Progenitor cell of endocrine pancreas (in vitro differentiated cells): ENCODE results near the gene IL17REL. TPM values are rescaled to one million over a fixed set of nuclear protein-coding genes. Genes with fewer than 3 reads are reported as not detected.

Experiments used
- DNase-seq: peaks from one replicate; pipeline ENCODE4 v3.0.0; 2021; ENCODE audit warnings: low spot score; ENCODE audit not compliant: unreplicated experiment
- H3K27ac Mint-ChIP-seq: 2 replicates; pipeline ENCODE4 v1.8.0; 2021; ENCODE audit warnings: mild to moderate bottlenecking, moderate library complexity, mixed read lengths
- H3K27me3 Mint-ChIP-seq: 2 replicates; pipeline ENCODE4 v1.8.0; 2021; ENCODE audit warnings: mixed read lengths
- H3K36me3 Mint-ChIP-seq: 2 replicates; pipeline ENCODE4 v1.8.0; 2022; ENCODE audit warnings: mixed read lengths; ENCODE audit not compliant: insufficient read depth
- H3K4me1 Mint-ChIP-seq: 2 replicates; pipeline ENCODE4 v1.8.0; 2021; ENCODE audit warnings: low read depth, mixed read lengths
- H3K4me3 Mint-ChIP-seq: 2 replicates; pipeline ENCODE4 v1.8.0; 2021; ENCODE audit warnings: low read depth, mild to moderate bottlenecking, moderate library complexity, mixed read lengths
- H3K9me3 Mint-ChIP-seq: 2 replicates; pipeline ENCODE4 v1.8.0; 2021; ENCODE audit warnings: low read depth, mixed read lengths
- CTCF ChIP-seq: fragments of 200-600 bp; sonication (generic); IDR thresholded peaks from one replicate; pipeline ENCODE4 v1.5.0; 2021; ENCODE audit warnings: antibody characterized with exemption, mild to moderate bottlenecking; ENCODE audit not compliant: unreplicated experiment
- total RNA-seq: library from RNA; stranded (reverse); gene quantifications from 2 replicates; pipeline ENCODE4 v1.2.1, GENCODE V29; 2021

The IL17REL gene
- total RNA-seq, 1 donor from 2014 or later: 0.10 TPM

DNA sequence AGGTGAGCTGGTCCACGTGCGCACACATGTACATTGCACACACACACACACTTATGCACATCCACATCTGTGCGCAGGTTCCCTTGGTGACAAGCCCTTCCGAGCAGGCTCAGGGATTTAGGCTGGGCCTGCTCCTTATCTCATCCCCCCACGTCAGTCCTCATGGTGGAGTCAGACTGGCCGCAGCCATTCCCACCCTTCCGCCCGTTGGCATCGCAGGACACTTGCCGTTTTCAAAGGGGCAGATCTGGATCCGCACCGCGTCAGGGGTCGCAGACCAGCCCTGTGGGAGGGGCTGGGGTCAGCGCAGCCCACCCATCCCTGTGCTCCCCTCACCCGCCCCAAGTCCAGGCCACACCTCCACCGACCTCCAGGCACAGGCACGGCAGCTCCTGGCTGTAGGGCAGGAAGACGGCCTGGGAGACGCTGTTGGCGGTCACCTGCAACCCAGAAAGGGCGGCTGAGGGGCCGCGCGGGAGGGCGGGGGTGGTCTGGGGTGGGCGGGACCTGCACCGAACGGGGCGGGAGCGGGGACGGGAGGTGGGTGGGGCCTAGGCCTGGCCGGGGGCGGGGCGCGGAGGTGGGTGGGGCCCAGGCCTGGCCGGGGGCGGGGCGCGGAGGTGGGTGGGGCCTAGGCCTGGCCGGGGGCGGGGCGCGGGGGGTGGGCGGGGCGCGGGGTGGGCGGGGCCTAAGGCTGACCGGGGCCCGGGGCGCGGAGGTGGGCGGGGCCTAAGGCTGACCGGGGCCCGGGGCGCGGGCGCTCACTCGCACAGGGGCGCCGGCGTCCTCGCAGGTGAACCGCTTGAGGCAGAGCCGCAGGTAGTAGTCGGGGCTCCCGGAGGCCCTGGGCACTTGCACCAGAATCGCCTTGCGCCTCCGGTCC lies 13.3 kb downstream of the IL17REL start:
- Mint-ChIP-seq H3K27ac (no peak overlapping the region), H3K4me1 (no peaks in the 10 kb centered on the region), H3K36me3 (no peaks in the 10 kb centered on the region), H3K27me3 (peaks cover 30% of the 10 kb centered on the region), H3K4me3 (peak overlapping the region; percentile 41), H3K9me3 (no peaks in the 10 kb centered on the region)
- TF ChIP-seq CTCF: no peak
- peak; percentile 36 for DNase-seq

- no peaks in the 10 kb centered on the region for H3K36me3 Mint-ChIP-seq
- H3K4me3 Mint-ChIP-seq: peak overlapping the region; percentile 41
- TF ChIP-seq CTCF: no peak
- no peaks in the 10 kb centered on the region for H3K9me3 Mint-ChIP-seq
- no peak for DNase-seq
- no peaks in the 10 kb centered on the region for H3K4me1 Mint-ChIP-seq
- H3K27me3 Mint-ChIP-seq: peaks cover 28% of the 10 kb centered on the region
- no peak overlapping the region for H3K27ac Mint-ChIP-seq
These were observed 13.9 kb downstream of the IL17REL start for GRCh38 chr22:49998718-49999062.

- Mint-ChIP-seq H3K9me3 (no peaks in the 10 kb centered on the region), H3K36me3 (no peaks in the 10 kb centered on the region), H3K27me3 (peaks cover 28% of the 10 kb centered on the region), H3K27ac (no peak overlapping the region), H3K4me1 (no peaks in the 10 kb centered on the region), H3K4me3 (no peak overlapping the region)
- no peak for TF ChIP-seq CTCF
- no peak for DNase-seq
These were observed 14.4 kb downstream of the IL17REL start for GRCh38 chr22:49997932-49998717.

- no peak overlapping the region for H3K4me3 Mint-ChIP-seq
- no peaks in the 10 kb centered on the region for H3K36me3 Mint-ChIP-seq
- H3K27me3 Mint-ChIP-seq: peaks cover 26% of the 10 kb centered on the region
- no peaks in the 10 kb centered on the region for H3K9me3 Mint-ChIP-seq
- DNase-seq: peak; percentile 9
- no peaks in the 10 kb centered on the region for H3K4me1 Mint-ChIP-seq
- TF ChIP-seq CTCF: no peak
- H3K27ac Mint-ChIP-seq: no peak overlapping the region
These were observed 15.3 kb downstream of the IL17REL start for GRCh38 chr22:49997251-49997599.

GRCh38 chr22:49996518-49997250 lies 15.9 kb downstream of the IL17REL start:
- Mint-ChIP-seq H3K9me3 (peaks cover 2% of the 10 kb centered on the region), H3K4me3 (no peak overlapping the region), H3K27me3 (peaks cover 23% of the 10 kb centered on the region), H3K4me1 (no peaks in the 10 kb centered on the region), H3K36me3 (no peaks in the 10 kb centered on the region), H3K27ac (no peak overlapping the region)
- DNase-seq: no peak
- TF ChIP-seq CTCF: no peak
